K562 (cell line): ENCODE results near the gene TEX22. TPM values are rescaled to one million over a fixed set of nuclear protein-coding genes. Genes with fewer than 3 reads are reported as not detected.
A peak's percentile ranks its signal among the peaks of the same experiment; 100 is the strongest.

Experiments
- ESRRB ChIP-seq: fragments of 250-450 bp; sonication (Bioruptor Pico); IDR thresholded peaks from 2 replicates; pipeline ENCODE4 v1.5.0; 2020; ENCODE audit warnings: mild to moderate bottlenecking, moderate library complexity, borderline replicate concordance
- GTF2E2 ChIP-seq: fragments of 200-800 bp; sonication (Bioruptor generic); IDR thresholded peaks from 2 replicates; pipeline ENCODE4 v1.6.1; 2016; ENCODE audit warnings: missing genetic modification characterization, missing compliant biosample characterization
- HMGN3 ChIP-seq: IDR thresholded peaks from 2 replicates; pipeline ENCODE4 v1.6.1; 2011; ENCODE audit warnings: borderline replicate concordance, low read depth, mild to moderate bottlenecking, mixed read lengths, low read length; ENCODE audit not compliant: insufficient read length; ENCODE audit errors: extremely low read depth
- JUN ChIP-seq, 2 experiments: sonication (generic) in 1 of 2; formaldehyde crosslinking in 1 of 2; IDR thresholded peaks; 2 replicates each; pipeline versions ENCODE4 v1.6.1 to v1.8.0; 2012 to 2022; ENCODE audit warnings: borderline replicate concordance in 2 of 2, mild to moderate bottlenecking in 2 of 2, improper control_type of control experiment in 1 of 2, low read depth in 1 of 2, low read length in 1 of 2, missing genetic modification reagents in 1 of 2
- MEF2D ChIP-seq: conservative IDR thresholded peaks from 2 replicates; pipeline ENCODE4 v1.6.1; 2016; ENCODE audit warnings: low read depth, missing genetic modification characterization, missing compliant biosample characterization
- NBN ChIP-seq: fragments of 450-650 bp; IDR thresholded peaks from 2 replicates; pipeline ENCODE4 v1.6.1; 2016; ENCODE audit warnings: low read depth, mild to moderate bottlenecking
- NCOA2 ChIP-seq, 2 experiments: fragments of 450-650 bp; IDR thresholded peaks; 2 replicates each; pipeline ENCODE4 v1.6.1; 2018; ENCODE audit warnings: mild to moderate bottlenecking in 2 of 2, moderate library complexity in 1 of 2; ENCODE audit not compliant: partially characterized antibody in 2 of 2
- NR2F6 ChIP-seq: fragments of 450-650 bp; formaldehyde crosslinking; IDR thresholded peaks from 2 replicates; pipeline ENCODE4 v1.4.0; 2020; ENCODE audit warnings: mild to moderate bottlenecking
- NR3C1 ChIP-seq: sonication (generic); formaldehyde crosslinking; IDR thresholded peaks from 2 replicates; pipeline ENCODE4 v1.8.1; 2022; ENCODE audit warnings: missing genetic modification reagents
- NRF1 ChIP-seq, 2 experiments: fragments of 450-650 bp; IDR thresholded peaks in 1 of 2; conservative IDR thresholded peaks in 1 of 2; 2 replicates each; pipeline ENCODE4 v1.6.1; 2014; ENCODE audit warnings: mild to moderate bottlenecking in 2 of 2
- RBBP5 ChIP-seq: fragments of 200-600 bp; sonication (generic); IDR thresholded peaks from 2 replicates; pipeline ENCODE4 v1.6.1; 2012; ENCODE audit warnings: borderline replicate concordance, mild to moderate bottlenecking, low read length, control low read depth, inconsistent platforms; ENCODE audit not compliant: insufficient read depth, poor library complexity, severe bottlenecking
- TFAM ChIP-seq: fragments of 250-450 bp; sonication (Bioruptor Pico); conservative IDR thresholded peaks from 2 replicates; pipeline ENCODE4 v1.5.0; 2021; ENCODE audit warnings: mild to moderate bottlenecking, moderate library complexity
- ZBTB1 ChIP-seq: sonication (generic); formaldehyde crosslinking; IDR thresholded peaks from 2 replicates; pipeline ENCODE4 v1.8.1; 2023; ENCODE audit warnings: missing genetic modification reagents, low read depth, mild to moderate bottlenecking, borderline replicate concordance
- polyA plus RNA-seq, 8 experiments: library from polyadenylated mRNA; depleted of rRNA in 4 of 8; stranded (reverse) in 5 of 8; unstranded in 3 of 8; fragments of >200 nt; fragmentation: Nextera tagmentation in 2 of 8; fragmentation: Illumina TruSeq in 1 of 8; extraction: Ambion mirVana in 2 of 8; extraction: Trizol in 1 of 8; gene quantifications; 2 replicates each; pipeline versions ENCODE4 v1.2.1 to v1.2.3, GENCODE V29; 2011 to 2014; ENCODE audit warnings: inconsistent platforms in 1 of 8, missing spikeins in 1 of 8
- total RNA-seq, 7 experiments: library from RNA; depleted of rRNA in 6 of 7; stranded (reverse); fragments of >200 nt in 6 of 7; fragmentation: Illumina TruSeq in 2 of 7; extraction: Trizol in 2 of 7; gene quantifications; 2 replicates each; pipeline versions ENCODE4 v1.2.1 to v1.2.3, GENCODE V29; 2011 to 2021; ENCODE audit warnings: low replicate concordance in 1 of 7
- TF ChIP-seq, protein P1 (sequence below), 2 experiments: fragments of 450-650 bp in 1 of 2; sonication (generic) in 1 of 2; formaldehyde crosslinking in 1 of 2; IDR thresholded peaks; 2 replicates each; pipeline versions ENCODE4 v1.7.1 to v1.9.0; 2016 to 2022; ENCODE audit warnings: inconsistent platforms in 1 of 2, mild to moderate bottlenecking in 1 of 2, missing genetic modification reagents in 1 of 2

Gene TEX22
- total and polyA plus RNA-seq, 9 of the 15 experiments (the other 6 are each of a cell fraction or from before 2014, with no cell fraction given) = 0.04 to 1.7 (median 0.23) TPM; not detected in 2

DNA sequence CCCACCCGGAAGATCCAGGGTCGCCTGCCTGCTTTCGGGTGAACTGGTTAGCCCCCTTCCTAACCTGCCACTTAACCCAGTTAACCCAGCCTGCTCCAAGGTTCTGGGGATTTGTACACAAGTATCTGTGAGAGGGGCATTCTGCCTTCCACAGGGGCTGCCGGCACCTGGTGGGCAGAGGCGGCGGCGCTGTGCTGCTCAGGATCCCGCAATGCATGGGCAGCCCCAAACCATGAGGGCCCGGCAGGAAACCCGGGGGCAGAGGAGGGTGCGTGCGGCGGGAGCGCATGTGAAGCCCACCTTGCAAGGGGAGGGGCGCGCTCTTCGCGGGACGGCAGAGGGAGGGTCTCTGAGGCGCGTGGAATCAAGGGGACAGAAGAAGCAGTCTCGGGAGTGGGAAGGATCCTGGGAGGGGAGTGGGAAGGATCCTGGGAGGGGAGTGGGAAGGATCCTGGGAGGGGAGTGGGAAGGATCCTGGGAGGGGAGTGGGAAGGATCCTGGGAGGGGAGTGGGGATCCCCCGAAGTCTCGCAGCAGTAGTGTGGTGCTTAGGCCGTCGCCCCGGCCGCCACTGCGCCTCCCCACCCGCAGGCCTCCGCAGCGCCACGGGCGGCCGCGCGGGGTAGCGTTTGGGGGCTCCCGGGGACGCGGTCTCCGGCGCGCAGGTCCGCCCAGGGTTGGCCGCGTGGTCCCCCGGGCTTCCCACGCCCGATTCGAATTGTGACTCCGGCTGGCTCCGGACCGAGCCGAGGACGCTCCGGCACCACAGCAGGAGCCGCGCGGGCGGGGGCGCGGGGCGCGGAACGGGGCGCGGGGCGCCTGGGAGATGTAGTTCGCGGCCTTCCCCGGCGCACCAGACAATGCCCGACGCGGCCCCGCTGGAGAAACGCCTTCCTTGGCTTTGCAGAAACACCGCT is 16.4 kb downstream of the TEX22 start (continued):
- TF ChIP-seq RBBP5 (no peak), NBN (no peak), MEF2D (tag) (no peak), TFAM (no peak), JUN (IDR thresholded peaks at IDR 0.05; ENCODE audit: borderline replicate concordance, low read depth, low read length) (no peak), JUN (CRISPR knock-in tag; IDR thresholded peaks at IDR 0.05; ENCODE audit: borderline replicate concordance) (no peak), GTF2E2 (no peak), NR3C1 (CRISPR knock-in tag) (no peak), NRF1 (conservative IDR thresholded peaks at IDR 0.05 in 1 of 2, IDR thresholded peaks at IDR 0.05 in 1 of 2) (peak; percentile 59 to 69; a peak in 3 of 4 replicates), ZBTB1 (CRISPR knock-in tag) (no peak), NR2F6 (CRISPR knock-in tag) (no peak), NCOA2 (IDR thresholded peaks at IDR 0.05; ENCODE audit: partially characterized antibody in 2 of 2) (no peak), HMGN3 (peak; percentile 19), ESRRB (no peak)
- TF ChIP-seq, protein P1, sequence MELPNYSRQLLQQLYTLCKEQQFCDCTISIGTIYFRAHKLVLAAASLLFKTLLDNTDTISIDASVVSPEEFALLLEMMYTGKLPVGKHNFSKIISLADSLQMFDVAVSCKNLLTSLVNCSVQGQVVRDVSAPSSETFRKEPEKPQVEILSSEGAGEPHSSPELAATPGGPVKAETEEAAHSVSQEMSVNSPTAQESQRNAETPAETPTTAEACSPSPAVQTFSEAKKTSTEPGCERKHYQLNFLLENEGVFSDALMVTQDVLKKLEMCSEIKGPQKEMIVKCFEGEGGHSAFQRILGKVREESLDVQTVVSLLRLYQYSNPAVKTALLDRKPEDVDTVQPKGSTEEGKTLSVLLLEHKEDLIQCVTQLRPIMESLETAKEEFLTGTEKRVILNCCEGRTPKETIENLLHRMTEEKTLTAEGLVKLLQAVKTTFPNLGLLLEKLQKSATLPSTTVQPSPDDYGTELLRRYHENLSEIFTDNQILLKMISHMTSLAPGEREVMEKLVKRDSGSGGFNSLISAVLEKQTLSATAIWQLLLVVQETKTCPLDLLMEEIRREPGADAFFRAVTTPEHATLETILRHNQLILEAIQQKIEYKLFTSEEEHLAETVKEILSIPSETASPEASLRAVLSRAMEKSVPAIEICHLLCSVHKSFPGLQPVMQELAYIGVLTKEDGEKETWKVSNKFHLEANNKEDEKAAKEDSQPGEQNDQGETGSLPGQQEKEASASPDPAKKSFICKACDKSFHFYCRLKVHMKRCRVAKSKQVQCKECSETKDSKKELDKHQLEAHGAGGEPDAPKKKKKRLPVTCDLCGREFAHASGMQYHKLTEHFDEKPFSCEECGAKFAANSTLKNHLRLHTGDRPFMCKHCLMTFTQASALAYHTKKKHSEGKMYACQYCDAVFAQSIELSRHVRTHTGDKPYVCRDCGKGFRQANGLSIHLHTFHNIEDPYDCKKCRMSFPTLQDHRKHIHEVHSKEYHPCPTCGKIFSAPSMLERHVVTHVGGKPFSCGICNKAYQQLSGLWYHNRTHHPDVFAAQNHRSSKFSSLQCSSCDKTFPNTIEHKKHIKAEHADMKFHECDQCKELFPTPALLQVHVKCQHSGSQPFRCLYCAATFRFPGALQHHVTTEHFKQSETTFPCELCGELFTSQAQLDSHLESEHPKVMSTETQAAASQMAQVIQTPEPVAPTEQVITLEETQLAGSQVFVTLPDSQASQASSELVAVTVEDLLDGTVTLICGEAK (IDR thresholded peaks at IDR 0.05) = no peak
- TF ChIP-seq, protein P1 (CRISPR knock-in tag; IDR thresholded peaks at IDR 0.05) = no peak
